Upper lobe of left lung (tissue), 4 donors: ENCODE measurements around the gene SLC43A3.

Experiments
- POLR2AphosphoS5 ChIP-seq, 2 donors: sonication (generic); formaldehyde crosslinking; IDR thresholded peaks; one replicate each; pipeline ENCODE4 v1.5.1; 2017; ENCODE audit warnings: antibody characterized with exemption in 2 of 2
- TF ChIP-seq, protein P1 (sequence below), 6 experiments: fragments of 450-650 bp in 4 of 6; fragments of 200-600 bp in 2 of 6; sonication (generic) in 2 of 6; IDR thresholded peaks; one replicate each; pipeline ENCODE4 v1.5.1; 2016 to 2019; ENCODE audit warnings: antibody characterized with exemption in 6 of 6

DNA sequence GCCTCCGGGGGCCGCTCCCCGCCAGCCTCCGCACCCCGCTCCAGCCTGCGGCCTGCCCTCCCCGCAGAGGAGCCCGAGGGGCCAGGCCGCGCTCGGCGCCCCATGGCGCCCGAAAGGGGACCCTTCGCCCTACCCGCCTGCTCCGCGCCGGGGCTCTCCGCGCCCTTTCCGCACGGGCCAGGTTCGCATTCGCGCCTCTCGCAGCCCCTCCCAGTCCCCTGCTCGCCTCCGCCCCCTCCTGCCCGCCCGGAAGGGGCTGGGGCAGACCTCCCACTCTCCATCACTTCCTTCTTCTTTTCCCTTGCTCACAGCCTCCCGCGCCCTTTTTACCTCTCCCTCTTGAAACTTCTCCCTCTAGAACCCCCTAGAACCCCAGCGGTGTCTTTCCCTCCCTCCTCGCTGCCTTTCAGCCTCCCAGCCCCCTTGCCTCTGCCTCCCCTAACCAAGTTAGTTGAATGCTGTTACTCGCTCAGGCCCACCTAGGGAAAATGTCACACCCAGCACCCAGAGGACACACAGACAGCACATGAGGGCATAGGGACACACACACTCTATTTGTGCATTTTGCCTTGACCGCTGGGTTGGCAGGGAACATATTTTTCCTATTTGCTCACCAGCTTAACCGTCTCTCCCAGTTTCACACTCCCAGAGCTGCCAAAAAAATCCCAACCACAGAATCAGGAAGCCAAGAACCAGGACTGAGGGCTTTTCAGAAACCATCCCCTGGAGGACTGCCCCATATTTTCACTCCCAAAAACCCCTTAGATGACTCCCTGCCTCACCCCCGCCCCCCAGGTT, at the start of gene SLC43A3:
- TF ChIP-seq, protein P1, sequence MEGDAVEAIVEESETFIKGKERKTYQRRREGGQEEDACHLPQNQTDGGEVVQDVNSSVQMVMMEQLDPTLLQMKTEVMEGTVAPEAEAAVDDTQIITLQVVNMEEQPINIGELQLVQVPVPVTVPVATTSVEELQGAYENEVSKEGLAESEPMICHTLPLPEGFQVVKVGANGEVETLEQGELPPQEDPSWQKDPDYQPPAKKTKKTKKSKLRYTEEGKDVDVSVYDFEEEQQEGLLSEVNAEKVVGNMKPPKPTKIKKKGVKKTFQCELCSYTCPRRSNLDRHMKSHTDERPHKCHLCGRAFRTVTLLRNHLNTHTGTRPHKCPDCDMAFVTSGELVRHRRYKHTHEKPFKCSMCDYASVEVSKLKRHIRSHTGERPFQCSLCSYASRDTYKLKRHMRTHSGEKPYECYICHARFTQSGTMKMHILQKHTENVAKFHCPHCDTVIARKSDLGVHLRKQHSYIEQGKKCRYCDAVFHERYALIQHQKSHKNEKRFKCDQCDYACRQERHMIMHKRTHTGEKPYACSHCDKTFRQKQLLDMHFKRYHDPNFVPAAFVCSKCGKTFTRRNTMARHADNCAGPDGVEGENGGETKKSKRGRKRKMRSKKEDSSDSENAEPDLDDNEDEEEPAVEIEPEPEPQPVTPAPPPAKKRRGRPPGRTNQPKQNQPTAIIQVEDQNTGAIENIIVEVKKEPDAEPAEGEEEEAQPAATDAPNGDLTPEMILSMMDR (IDR thresholded peaks at IDR 0.05) = peak in 1 of 6 experiments; percentile 6
- TF ChIP-seq POLR2AphosphoS5 (IDR thresholded peaks at IDR 0.05) = peak; percentile 37 to 51
